ENCODE measurements around the gene NLGN4X. TPM values are rescaled to one million over a fixed set of nuclear protein-coding genes. Genes with fewer than 3 reads are reported as not detected.

The NLGN4X gene
- total and polyA plus RNA-seq, 2 donors (not counting 3 experiments of a cell fraction or from before 2014, with no cell fraction given) = 0.03 TPM; not detected in 1

- no peaks in the 10 kb centered on the region for H3K27me3 ChIP-seq (ENCODE audit: control insufficient read depth in 2 of 2, insufficient read depth in 2 of 2, low read length in 2 of 2)
- BruUV-seq (replicated peaks) = no TSS peak
- no peak overlapping the region for H2AFZ ChIP-seq (ENCODE audit: low read depth, low read length)
- no peaks in the 10 kb centered on the region for H3K9me3 ChIP-seq (replicated peaks; ENCODE audit: control insufficient read depth, insufficient read depth, low read length)
- H3K79me2 ChIP-seq (ENCODE audit: control insufficient read depth, insufficient read depth, low read length) = no peaks in the 10 kb centered on the region
- H3K36me3 ChIP-seq (ENCODE audit: control insufficient read depth in 2 of 2, extremely low read depth in 1 of 2, insufficient read depth in 2 of 2, low read length in 2 of 2) = no peaks in the 10 kb centered on the region
- DNase-seq (ENCODE audit: low read depth, low spot score) (no peak), FAIRE-seq (no peak)
- dilution Hi-C loops (cut with MboI; ENCODE audit: extremely low pct_ligation_motif_present, low sequenced_read_pairs) (no loop called here), intact Hi-C loops (cut with micrococcal nuclease) (no loop called here)
- TF ChIP-seq EZH2 (IDR thresholded peaks at IDR 0.05; ENCODE audit: borderline replicate concordance, low read depth, low read length, severe bottlenecking) (no peak), MAX (IDR thresholded peaks at IDR 0.05; ENCODE audit: insufficient read depth, insufficient read length) (no peak), POLR2A (IDR thresholded peaks at IDR 0.05; ENCODE audit: low read depth, low read length) (no peak), FOS (IDR thresholded peaks at IDR 0.05; ENCODE audit: borderline replicate concordance, insufficient read depth, low read length) (no peak), POLR2AphosphoS5 (IDR thresholded peaks at IDR 0.05; ENCODE audit: insufficient read depth, low read depth, low read length) (no peak), GATA2 (IDR thresholded peaks at IDR 0.05; ENCODE audit: insufficient read depth, insufficient read length, low read depth, low read length) (no peak), JUN (IDR thresholded peaks at IDR 0.05; ENCODE audit: borderline replicate concordance, insufficient read depth, insufficient read length, low read depth) (no peak), MYC (IDR thresholded peaks at IDR 0.05; ENCODE audit: low read depth, low read length) (no peak)
- TF ChIP-seq, protein P1, sequence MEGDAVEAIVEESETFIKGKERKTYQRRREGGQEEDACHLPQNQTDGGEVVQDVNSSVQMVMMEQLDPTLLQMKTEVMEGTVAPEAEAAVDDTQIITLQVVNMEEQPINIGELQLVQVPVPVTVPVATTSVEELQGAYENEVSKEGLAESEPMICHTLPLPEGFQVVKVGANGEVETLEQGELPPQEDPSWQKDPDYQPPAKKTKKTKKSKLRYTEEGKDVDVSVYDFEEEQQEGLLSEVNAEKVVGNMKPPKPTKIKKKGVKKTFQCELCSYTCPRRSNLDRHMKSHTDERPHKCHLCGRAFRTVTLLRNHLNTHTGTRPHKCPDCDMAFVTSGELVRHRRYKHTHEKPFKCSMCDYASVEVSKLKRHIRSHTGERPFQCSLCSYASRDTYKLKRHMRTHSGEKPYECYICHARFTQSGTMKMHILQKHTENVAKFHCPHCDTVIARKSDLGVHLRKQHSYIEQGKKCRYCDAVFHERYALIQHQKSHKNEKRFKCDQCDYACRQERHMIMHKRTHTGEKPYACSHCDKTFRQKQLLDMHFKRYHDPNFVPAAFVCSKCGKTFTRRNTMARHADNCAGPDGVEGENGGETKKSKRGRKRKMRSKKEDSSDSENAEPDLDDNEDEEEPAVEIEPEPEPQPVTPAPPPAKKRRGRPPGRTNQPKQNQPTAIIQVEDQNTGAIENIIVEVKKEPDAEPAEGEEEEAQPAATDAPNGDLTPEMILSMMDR (IDR thresholded peaks at IDR 0.05; ENCODE audit: extremely low read depth in 1 of 2, insufficient read depth in 1 of 2, low read depth in 1 of 2, low read length in 2 of 2) = no peak
- H3K9me1 ChIP-seq (replicated peaks; ENCODE audit: control insufficient read depth, extremely low read depth, insufficient read depth, low read length) = no peaks in the 10 kb centered on the region
- ChIA-PET CTCF (no interaction called here), POLR2A (no interaction called here)
- no peak overlapping the region for H3K4me3 ChIP-seq (replicated peaks in 1 of 3; ENCODE audit: insufficient read depth in 1 of 3, low read depth in 1 of 3, low read length in 3 of 3)
- no peak overlapping the region for H3K4me2 ChIP-seq (ENCODE audit: insufficient read depth, low read length)
- no peak overlapping the region for H3K9ac ChIP-seq (replicated peaks; ENCODE audit: extremely low read depth, insufficient read depth, low read length)
- no peaks in the 10 kb centered on the region for H3K4me1 ChIP-seq (ENCODE audit: control insufficient read depth, extremely low read depth, insufficient read depth, low read length)
- no peaks in the 10 kb centered on the region for H4K20me1 ChIP-seq (replicated peaks; ENCODE audit: control insufficient read depth, extremely low read depth, insufficient read depth, low read length)
- H3K27ac ChIP-seq (ENCODE audit: insufficient read depth, low read depth, low read length) = no peak overlapping the region
These were observed 1.2 kb downstream of the NLGN4X start for GRCh38 chrX:6227453-6227835.

Data from endothelial cell of umbilical vein (primary cell).